Esophagus muscularis mucosa (tissue), 4 donors: ENCODE results near the gene GRID1. TPM values are rescaled to one million over a fixed set of nuclear protein-coding genes. Genes with fewer than 3 reads are reported as not detected.

Experiments used
- DNase-seq: peaks from one replicate; pipeline ENCODE4 v3.0.0-alpha.2; 2017; ENCODE audit errors: extremely low spot score
- H3K27ac ChIP-seq, 4 donors: fragments of 200-600 bp; sonication (generic); replicated peaks in 1 of 4; 1 replicate in 3 of 4; 2 replicates in 1 of 4; pipeline ENCODE4 v1.5.1; 2016 to 2019; ENCODE audit warnings: mild to moderate bottlenecking in 1 of 4
- H3K27me3 ChIP-seq, 4 donors: fragments of 200-600 bp; sonication (generic); one replicate each; pipeline versions ENCODE4 v1.5.1 to v1.6.0; 2016 to 2019
- H3K36me3 ChIP-seq, 4 donors: fragments of 200-600 bp; sonication (generic); one replicate each; pipeline ENCODE4 v1.5.1; 2016 to 2019
- H3K4me1 ChIP-seq, 4 donors: fragments of 200-600 bp; sonication (generic); one replicate each; pipeline ENCODE4 v1.5.1; 2016 to 2019
- H3K4me3 ChIP-seq, 4 donors: fragments of 200-600 bp; sonication (generic); 1 replicate in 2 of 4; 2 replicates in 2 of 4; pipeline ENCODE4 v1.5.1; 2016 to 2019; ENCODE audit warnings: mild to moderate bottlenecking in 4 of 4, moderate library complexity in 1 of 4
- H3K9me3 ChIP-seq, 4 donors: fragments of 200-600 bp; sonication (generic); 1 replicate in 3 of 4; 2 replicates in 1 of 4; pipeline ENCODE4 v1.5.1; 2016 to 2019
- CTCF ChIP-seq, 3 experiments: fragments of 200-600 bp in 2 of 3; fragments of 450-650 bp in 1 of 3; sonication (generic) in 2 of 3; IDR thresholded peaks; one replicate each; pipeline ENCODE4 v1.5.1; 2017 to 2019; ENCODE audit warnings: antibody characterized with exemption in 3 of 3, mild to moderate bottlenecking in 2 of 3, moderate library complexity in 1 of 3
- EP300 ChIP-seq: sonication (generic); formaldehyde crosslinking; IDR thresholded peaks from one replicate; pipeline ENCODE4 v1.6.1; 2017; ENCODE audit warnings: antibody characterized with exemption
- POLR2A ChIP-seq: fragments of 450-650 bp; IDR thresholded peaks from one replicate; pipeline ENCODE4 v1.6.1; 2017; ENCODE audit warnings: antibody characterized with exemption, moderate library complexity, mild to moderate bottlenecking, low read depth
- POLR2AphosphoS5 ChIP-seq, 2 donors: sonication (generic); formaldehyde crosslinking; IDR thresholded peaks; one replicate each; pipeline ENCODE4 v1.6.1; 2017; ENCODE audit warnings: antibody characterized with exemption in 2 of 2
- WGBS: methylation state at CpG from one replicate; pipeline ENCODE4 v1.1.5; 2018; 5-methylcytosine and 5-hydroxymethylcytosine counted together
- intact Hi-C: fragments of 100-400 bp; cut with DNase I; formaldehyde crosslinking; loops from one replicate; pipeline ENCODE4 v1.15.1; 2023
- total RNA-seq, 4 donors: library from RNA; depleted of rRNA; stranded (reverse); fragments of >200 nt; gene quantifications; one replicate each; pipeline versions ENCODE4 v1.1.0 to v1.2.1, GENCODE V29; 2016

GRID1 gene
- total RNA-seq, 4 donors from 2014 or later = under 0.01 to 1.3 (median 1.1) TPM

- Histone ChIP-seq H3K9me3 (no peaks in the 10 kb centered on the region), H3K36me3 (no peaks in the 10 kb centered on the region), H3K27ac (no peak overlapping the region), H3K4me3 (no peak overlapping the region), H3K4me1 (no peaks in the 10 kb centered on the region), H3K27me3 (peaks cover 0 to 11% (median 0%) of the 10 kb centered on the region in 4 donors)
- 38% methylated on average over 3 of the region's 3 CpGs for WGBS
- intact Hi-C loops = no loop called here
- TF ChIP-seq EP300 = no peak
- DNase-seq = no peak
Observed at GRCh38 chr10:86349474-86349873, 17.1 kb downstream of the GRID1 start.

GRCh38 chr10:86348321-86349210 lies 18.0 kb downstream of the GRID1 start:
- no peak for DNase-seq
- Histone ChIP-seq H3K27ac (no peak overlapping the region), H3K27me3 (peaks cover 0 to 11% (median 0%) of the 10 kb centered on the region in 4 donors), H3K4me1 (no peaks in the 10 kb centered on the region), H3K4me3 (no peak overlapping the region), H3K36me3 (no peaks in the 10 kb centered on the region), H3K9me3 (no peaks in the 10 kb centered on the region)
- intact Hi-C loops = no loop called here
- TF ChIP-seq POLR2AphosphoS5 (IDR thresholded peaks at IDR 0.05) = no peak
- TF ChIP-seq CTCF (IDR thresholded peaks at IDR 0.05) = peak in 1 of 3 experiments; percentile 3
- 92% methylated on average over 8 of the region's 23 CpGs for WGBS

GRCh38 chr10:86347856-86348255 lies 18.7 kb downstream of the GRID1 start:
- no peaks in the 10 kb centered on the region for H3K4me1 ChIP-seq
- H3K9me3 ChIP-seq = no peaks in the 10 kb centered on the region
- WGBS = 100% methylated on average over 1 of the region's 6 CpGs
- DNase-seq = no peak
- no peak overlapping the region for H3K4me3 ChIP-seq
- H3K27ac ChIP-seq = no peak overlapping the region
- peaks cover 0 to 11% (median 0%) of the 10 kb centered on the region in 4 donors for H3K27me3 ChIP-seq
- no peak for TF ChIP-seq EP300
- no peak for TF ChIP-seq CTCF (IDR thresholded peaks at IDR 0.05)
- TF ChIP-seq POLR2A = no peak
- no peak for TF ChIP-seq POLR2AphosphoS5 (IDR thresholded peaks at IDR 0.05)
- no peaks in the 10 kb centered on the region for H3K36me3 ChIP-seq
- intact Hi-C loops = no loop called here

- TF ChIP-seq POLR2AphosphoS5 (IDR thresholded peaks at IDR 0.05) = no peak
- no peak for TF ChIP-seq EP300
- no peak for TF ChIP-seq POLR2A
- TF ChIP-seq CTCF (IDR thresholded peaks at IDR 0.05) = no peak
- Histone ChIP-seq H3K9me3 (no peaks in the 10 kb centered on the region), H3K4me3 (no peak overlapping the region), H3K27me3 (peaks cover 0 to 11% (median 0%) of the 10 kb centered on the region in 4 donors), H3K4me1 (no peaks in the 10 kb centered on the region), H3K36me3 (no peaks in the 10 kb centered on the region), H3K27ac (no peak overlapping the region)
- DNase-seq = no peak
- intact Hi-C loops = no loop called here
- 79% methylated on average over 9 of the region's 11 CpGs for WGBS
Observed at GRCh38 chr10:86346799-86347665, 19.6 kb downstream of the GRID1 start.
